HFF-Myc (cell line): ENCODE data around the gene DISP3.
A peak's percentile ranks its signal among the peaks of the same experiment; 100 is the strongest.

Experiments used
- DNase-seq: peaks from one replicate; pipeline ENCODE4 v3.0.0-alpha.2; 2011; ENCODE audit warnings: low read depth; ENCODE audit errors: extremely low read depth
- H3K4me3 ChIP-seq: replicated peaks from 2 replicates; pipeline ENCODE4 v1.5.1; 2011; ENCODE audit warnings: low read depth, mild to moderate bottlenecking, control low read depth, low read length
- CTCF ChIP-seq: IDR thresholded peaks from 2 replicates; pipeline ENCODE4 v1.5.1; 2012; ENCODE audit warnings: mild to moderate bottlenecking, low read depth, low read length, control low read depth; ENCODE audit errors: missing control alignments

DISP3 gene

GRCh38 chr1:11543392-11543791 lies 64.4 kb downstream of the DISP3 start:
- H3K4me3 ChIP-seq, result no peak overlapping the region
- DNase-seq, result no peak
- no peak for TF ChIP-seq CTCF

- TF ChIP-seq CTCF, result no peak
- no peak overlapping the region for H3K4me3 ChIP-seq
Measured at GRCh38 chr1:11543796-11544195, 64.8 kb downstream of the DISP3 start.

GRCh38 chr1:11546456-11546855 lies 67.5 kb downstream of the DISP3 start:
- DNase-seq, result no peak
- H3K4me3 ChIP-seq, result no peak overlapping the region
- no peak for TF ChIP-seq CTCF

More at GRCh38 chr1:11543796-11544195, 64.8 kb downstream of the DISP3 start:
- DNase-seq, result no peak

- no peak for TF ChIP-seq CTCF
- peak; percentile 78 for DNase-seq
- H3K4me3 ChIP-seq, result no peak overlapping the region
Measured at GRCh38 chr1:11550664-11551283, 71.8 kb downstream of the DISP3 start.

- DNase-seq, result no peak
- TF ChIP-seq CTCF, result no peak
Measured at GRCh38 chr1:11558276-11558675, 79.3 kb downstream of the DISP3 start.

GRCh38 chr1:11558871-11559590 lies 80.1 kb downstream of the DISP3 start:
- H3K4me3 ChIP-seq, result no peak overlapping the region
- no peak for TF ChIP-seq CTCF
- DNase-seq, result no peak

More at GRCh38 chr1:11558276-11558675, 79.3 kb downstream of the DISP3 start:
- H3K4me3 ChIP-seq, result no peak overlapping the region
